Endothelial cell of umbilical vein (primary cell): Measurements from ENCODE around the gene APOBEC4.

Experiments used
- EZH2 ChIP-seq: IDR thresholded peaks from 2 replicates; pipeline ENCODE4 v1.6.1; 2012; ENCODE audit warnings: borderline replicate concordance, low read depth, mild to moderate bottlenecking, moderate library complexity, low read length, inconsistent platforms; ENCODE audit not compliant: severe bottlenecking
- GATA2 ChIP-seq: IDR thresholded peaks from 2 replicates; pipeline ENCODE4 v1.7.0; 2011; ENCODE audit warnings: low read depth, mild to moderate bottlenecking, moderate library complexity, mixed read lengths, low read length; ENCODE audit not compliant: insufficient read length, insufficient read depth
- JUN ChIP-seq: IDR thresholded peaks from 2 replicates; pipeline ENCODE4 v1.6.1; 2011; ENCODE audit warnings: borderline replicate concordance, low read depth; ENCODE audit not compliant: insufficient read length, insufficient read depth
- MAX ChIP-seq: IDR thresholded peaks from 2 replicates; pipeline ENCODE4 v1.6.1; 2011; ENCODE audit not compliant: insufficient read depth, insufficient read length
- MYC ChIP-seq: IDR thresholded peaks from one replicate; pipeline ENCODE4 v1.6.1; 2011; ENCODE audit warnings: mild to moderate bottlenecking, low read depth, low read length
- POLR2A ChIP-seq: IDR thresholded peaks from 2 replicates; pipeline ENCODE4 v1.6.1; 2012; ENCODE audit warnings: low read depth, mild to moderate bottlenecking, control low read depth, low read length
- POLR2AphosphoS5 ChIP-seq: IDR thresholded peaks from 2 replicates; pipeline ENCODE4 v1.6.1; 2012; ENCODE audit warnings: low read depth, mild to moderate bottlenecking, control low read depth, low read length, moderate library complexity; ENCODE audit not compliant: insufficient read depth
- TF ChIP-seq, protein P1 (sequence below), 2 donors: IDR thresholded peaks; 1 replicate in 1 of 2; 2 replicates in 1 of 2; pipeline ENCODE4 v1.5.1; 2011; ENCODE audit warnings: low read length in 2 of 2, mild to moderate bottlenecking in 2 of 2, moderate library complexity in 2 of 2, control low read depth in 1 of 2, inconsistent platforms in 1 of 2, low read depth in 1 of 2; ENCODE audit not compliant: insufficient read depth in 1 of 2; ENCODE audit errors: extremely low read depth in 1 of 2

DNA sequence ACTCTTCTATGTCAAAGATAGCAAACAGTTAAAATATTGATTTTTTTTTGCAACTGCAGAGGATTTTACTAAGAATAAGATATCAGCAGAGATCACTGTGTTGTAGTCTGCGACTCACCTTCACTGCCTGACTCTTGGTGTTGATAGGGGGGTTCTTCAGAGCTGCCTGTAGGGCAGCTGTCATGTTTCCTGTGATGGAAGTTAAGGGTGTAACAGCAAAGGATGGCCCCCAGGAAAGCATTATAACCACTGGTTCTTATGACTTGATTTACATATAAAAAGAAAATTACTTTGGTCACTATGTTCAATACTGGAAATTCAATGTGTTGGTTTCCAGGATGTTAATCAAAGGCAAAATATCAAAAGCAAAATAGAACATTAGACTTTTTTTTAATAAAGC lies 20.2 kb downstream of the APOBEC4 start:
- TF ChIP-seq POLR2A (no peak), POLR2AphosphoS5 (no peak), EZH2 (no peak), MAX (no peak), MYC (no peak), GATA2 (no peak), JUN (no peak)
- TF ChIP-seq, protein P1, sequence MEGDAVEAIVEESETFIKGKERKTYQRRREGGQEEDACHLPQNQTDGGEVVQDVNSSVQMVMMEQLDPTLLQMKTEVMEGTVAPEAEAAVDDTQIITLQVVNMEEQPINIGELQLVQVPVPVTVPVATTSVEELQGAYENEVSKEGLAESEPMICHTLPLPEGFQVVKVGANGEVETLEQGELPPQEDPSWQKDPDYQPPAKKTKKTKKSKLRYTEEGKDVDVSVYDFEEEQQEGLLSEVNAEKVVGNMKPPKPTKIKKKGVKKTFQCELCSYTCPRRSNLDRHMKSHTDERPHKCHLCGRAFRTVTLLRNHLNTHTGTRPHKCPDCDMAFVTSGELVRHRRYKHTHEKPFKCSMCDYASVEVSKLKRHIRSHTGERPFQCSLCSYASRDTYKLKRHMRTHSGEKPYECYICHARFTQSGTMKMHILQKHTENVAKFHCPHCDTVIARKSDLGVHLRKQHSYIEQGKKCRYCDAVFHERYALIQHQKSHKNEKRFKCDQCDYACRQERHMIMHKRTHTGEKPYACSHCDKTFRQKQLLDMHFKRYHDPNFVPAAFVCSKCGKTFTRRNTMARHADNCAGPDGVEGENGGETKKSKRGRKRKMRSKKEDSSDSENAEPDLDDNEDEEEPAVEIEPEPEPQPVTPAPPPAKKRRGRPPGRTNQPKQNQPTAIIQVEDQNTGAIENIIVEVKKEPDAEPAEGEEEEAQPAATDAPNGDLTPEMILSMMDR (IDR thresholded peaks at IDR 0.05; ENCODE audit: extremely low read depth in 1 of 2, insufficient read depth in 1 of 2, low read depth in 1 of 2, low read length in 2 of 2): no peak
